Loucy (cell line): ENCODE measurements around the gene MARK3.

ENCODE experiments used
- H2AFZ ChIP-seq: fragments of 200-600 bp; sonication (generic); 2 replicates; pipeline ENCODE4 v1.6.0; 2016; ENCODE audit warnings: antibody characterized with exemption, mild to moderate bottlenecking, low read length, moderate library complexity
- H3F3A ChIP-seq: fragments of 200-600 bp; 2 replicates; pipeline ENCODE4 v1.6.0; 2016; ENCODE audit warnings: antibody characterized with exemption, low read depth, mild to moderate bottlenecking
- H3K27me3 ChIP-seq: fragments of 200-600 bp; sonication (generic); 2 replicates; pipeline ENCODE4 v1.6.1; 2014; ENCODE audit warnings: low read length, mild to moderate bottlenecking; ENCODE audit not compliant: insufficient read depth, poor library complexity, severe bottlenecking
- H3K36me3 ChIP-seq: fragments of 200-600 bp; sonication (generic); 2 replicates; pipeline ENCODE4 v1.6.1; 2016; ENCODE audit warnings: low read length; ENCODE audit not compliant: insufficient read depth
- H3K4me1 ChIP-seq: fragments of 200-600 bp; sonication (generic); 2 replicates; pipeline ENCODE4 v1.5.1; 2014; ENCODE audit warnings: low read length, mild to moderate bottlenecking; ENCODE audit not compliant: insufficient read depth, poor library complexity, severe bottlenecking
- H3K4me2 ChIP-seq: fragments of 200-600 bp; sonication (generic); 2 replicates; pipeline ENCODE4 v1.6.0; 2014; ENCODE audit warnings: antibody characterized with exemption, low read length, low read depth, mild to moderate bottlenecking; ENCODE audit not compliant: poor library complexity, severe bottlenecking
- H3K4me3 ChIP-seq: fragments of 200-600 bp; sonication (generic); 2 replicates; pipeline ENCODE4 v1.5.1; 2014; ENCODE audit warnings: low read length, mild to moderate bottlenecking, mixed read lengths; ENCODE audit not compliant: poor library complexity, severe bottlenecking
- H3K79me2 ChIP-seq: fragments of 200-600 bp; sonication (generic); 2 replicates; pipeline ENCODE4 v1.6.1; 2014; ENCODE audit warnings: low read length; ENCODE audit not compliant: insufficient read depth
- H3K9ac ChIP-seq: fragments of 200-600 bp; sonication (generic); 2 replicates; pipeline ENCODE4 v1.6.0; 2014; ENCODE audit warnings: mild to moderate bottlenecking, low read depth, low read length, moderate library complexity; ENCODE audit not compliant: poor library complexity, severe bottlenecking
- H3K9me2 ChIP-seq: fragments of 200-600 bp; sonication (generic); replicated peaks from 2 replicates; pipeline ENCODE4 v1.6.1; 2016; ENCODE audit warnings: low read depth, low read length, mixed read lengths
- H3K9me3 ChIP-seq: fragments of 200-600 bp; sonication (generic); 2 replicates; pipeline ENCODE4 v1.6.1; 2014; ENCODE audit warnings: mild to moderate bottlenecking, antibody characterized with exemption, low read length, low read depth; ENCODE audit not compliant: insufficient read depth
- H4K20me1 ChIP-seq: fragments of 200-600 bp; sonication (generic); 2 replicates; pipeline ENCODE4 v1.6.0; 2014; ENCODE audit warnings: antibody characterized with exemption, low read length, mild to moderate bottlenecking; ENCODE audit not compliant: insufficient read depth, poor library complexity, severe bottlenecking
- CTCF ChIP-seq: fragments of 200-600 bp; sonication (generic); conservative IDR thresholded peaks from 2 replicates; pipeline ENCODE4 v1.5.1; 2014; ENCODE audit warnings: mild to moderate bottlenecking, antibody characterized with exemption, low read length
- EZH2phosphoT487 ChIP-seq: fragments of 200-600 bp; IDR thresholded peaks from 2 replicates; pipeline ENCODE4 v1.6.1; 2018; ENCODE audit warnings: antibody characterized with exemption, mild to moderate bottlenecking, moderate library complexity, borderline replicate concordance

The MARK3 gene

GRCh38 chr14:103516426-103517173, 131.4 kb downstream of the MARK3 start:
- Histone ChIP-seq H3K9ac (no peak overlapping the region), H3K9me2 (no peaks in the 10 kb centered on the region), H3K9me3 (no peaks in the 10 kb centered on the region), H3K4me1 (peaks cover 4% of the 10 kb centered on the region), H3K4me2 (no peak overlapping the region), H4K20me1 (no peaks in the 10 kb centered on the region), H3K27me3 (no peaks in the 10 kb centered on the region), H3K4me3 (no peak overlapping the region), H3K79me2 (no peaks in the 10 kb centered on the region), H2AFZ (no peak overlapping the region), H3K36me3 (no peaks in the 10 kb centered on the region), H3F3A (no peaks in the 10 kb centered on the region)
- no peak for TF ChIP-seq CTCF
- no peak for TF ChIP-seq EZH2phosphoT487

DNA sequence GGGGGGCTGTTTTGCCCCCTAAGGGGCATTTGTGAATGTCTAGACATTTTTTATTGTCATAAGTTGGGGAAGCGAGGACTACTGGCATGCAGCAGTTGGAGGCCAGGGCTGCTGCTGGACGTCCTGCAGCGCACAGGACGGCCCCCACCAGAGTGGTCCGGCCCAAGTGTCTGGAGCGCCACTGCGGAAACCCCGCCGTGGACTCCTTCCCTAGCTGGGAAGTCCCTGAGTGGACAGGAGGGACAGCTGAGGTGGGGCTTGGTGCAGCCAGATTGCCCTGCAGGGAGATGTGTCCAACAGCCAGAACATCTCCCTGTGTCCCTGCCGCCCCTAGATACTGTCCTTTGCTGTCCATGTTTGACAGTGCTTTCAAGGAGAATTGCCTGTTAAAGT, 132.0 kb downstream of the MARK3 start:
- no peaks in the 10 kb centered on the region for H3K9me3 ChIP-seq
- H3K4me2 ChIP-seq, result no peak overlapping the region
- H3K4me3 ChIP-seq, result no peak overlapping the region
- no peaks in the 10 kb centered on the region for H3K36me3 ChIP-seq
- H3K79me2 ChIP-seq, result no peaks in the 10 kb centered on the region
- no peak for TF ChIP-seq EZH2phosphoT487
- TF ChIP-seq CTCF, result no peak
- H3K9me2 ChIP-seq, result no peaks in the 10 kb centered on the region
- peaks cover 4% of the 10 kb centered on the region for H3K4me1 ChIP-seq
- no peaks in the 10 kb centered on the region for H3F3A ChIP-seq
- H3K27me3 ChIP-seq, result no peaks in the 10 kb centered on the region
- no peak overlapping the region for H3K9ac ChIP-seq
- no peak overlapping the region for H2AFZ ChIP-seq
- H4K20me1 ChIP-seq, result no peaks in the 10 kb centered on the region

- H2AFZ ChIP-seq, result no peak overlapping the region
- H3K79me2 ChIP-seq, result no peaks in the 10 kb centered on the region
- TF ChIP-seq EZH2phosphoT487, result no peak
- no peak for TF ChIP-seq CTCF
- H3K9me3 ChIP-seq, result no peaks in the 10 kb centered on the region
- H3F3A ChIP-seq, result no peaks in the 10 kb centered on the region
- H3K4me2 ChIP-seq, result no peak overlapping the region
- no peaks in the 10 kb centered on the region for H4K20me1 ChIP-seq
- no peak overlapping the region for H3K9ac ChIP-seq
- no peak overlapping the region for H3K4me3 ChIP-seq
- no peaks in the 10 kb centered on the region for H3K27me3 ChIP-seq
- H3K9me2 ChIP-seq, result no peaks in the 10 kb centered on the region
- peaks cover 4% of the 10 kb centered on the region for H3K4me1 ChIP-seq
- H3K36me3 ChIP-seq, result no peaks in the 10 kb centered on the region
Observed at GRCh38 chr14:103517721-103518421, 132.7 kb downstream of the MARK3 start.
